ENCODE data around the gene LDLRAD1.
"Not testable (repeated sequence)": the region's sequence is repeated elsewhere in the genome, so short reads cannot be mapped to it uniquely, and the experiment has no call there.

The LDLRAD1 gene

GRCh38 chr1:54010415-54011117 is 7.4 kb downstream of the LDLRAD1 start:
- H3K4me3 Mint-ChIP-seq, result no peak overlapping the region

GRCh38 chr1:54009406-54009805 is 8.6 kb downstream of the LDLRAD1 start:
- Mint-ChIP-seq H3K4me1 (ENCODE audit: low read depth) (no peaks in the 10 kb centered on the region), H3K9me3 (no peaks in the 10 kb centered on the region), H3K36me3 (ENCODE audit: low read depth) (no peaks in the 10 kb centered on the region), H3K27ac (no peak overlapping the region), H3K27me3 (ENCODE audit: low read depth) (peaks cover 3% of the 10 kb centered on the region), H3K4me3 (no peak overlapping the region)
- DNase-seq (ENCODE audit: low spot score), result no peak

More at GRCh38 chr1:54010415-54011117, 7.4 kb downstream of the LDLRAD1 start:
- Mint-ChIP-seq H3K27me3 (ENCODE audit: low read depth) (peaks cover 3% of the 10 kb centered on the region), H3K4me1 (ENCODE audit: low read depth) (no peaks in the 10 kb centered on the region), H3K36me3 (ENCODE audit: low read depth) (no peaks in the 10 kb centered on the region), H3K27ac (no peak overlapping the region), H3K9me3 (no peaks in the 10 kb centered on the region)
- no peak for DNase-seq (ENCODE audit: low spot score)

GRCh38 chr1:54008876-54009275 is 9.1 kb downstream of the LDLRAD1 start:
- no peak overlapping the region for H3K4me3 Mint-ChIP-seq
- H3K27ac Mint-ChIP-seq, result no peak overlapping the region
- H3K4me1 Mint-ChIP-seq (ENCODE audit: low read depth), result no peaks in the 10 kb centered on the region

GRCh38 chr1:54007613-54008012 is 10.4 kb downstream of the LDLRAD1 start:
- Mint-ChIP-seq H3K27me3 (ENCODE audit: low read depth) (peaks cover 3% of the 10 kb centered on the region), H3K4me1 (ENCODE audit: low read depth) (no peaks in the 10 kb centered on the region), H3K4me3 (no peak overlapping the region), H3K27ac (no peak overlapping the region), H3K36me3 (ENCODE audit: low read depth) (no peaks in the 10 kb centered on the region), H3K9me3 (no peaks in the 10 kb centered on the region)
- DNase-seq (ENCODE audit: low spot score), result no peak

More at GRCh38 chr1:54008876-54009275, 9.1 kb downstream of the LDLRAD1 start:
- no peaks in the 10 kb centered on the region for H3K36me3 Mint-ChIP-seq (ENCODE audit: low read depth)
- H3K9me3 Mint-ChIP-seq, result no peaks in the 10 kb centered on the region
- H3K27me3 Mint-ChIP-seq (ENCODE audit: low read depth), result peaks cover 3% of the 10 kb centered on the region
- no peak for DNase-seq (ENCODE audit: low spot score)

- H3K9me3 Mint-ChIP-seq, result no peaks in the 10 kb centered on the region
- no peak for DNase-seq (ENCODE audit: low spot score)
- peaks cover 3% of the 10 kb centered on the region for H3K27me3 Mint-ChIP-seq (ENCODE audit: low read depth)
- no peak overlapping the region for H3K27ac Mint-ChIP-seq
- no peaks in the 10 kb centered on the region for H3K4me1 Mint-ChIP-seq (ENCODE audit: low read depth)
- no peak overlapping the region for H3K4me3 Mint-ChIP-seq
- no peaks in the 10 kb centered on the region for H3K36me3 Mint-ChIP-seq (ENCODE audit: low read depth)
Observed at GRCh38 chr1:54006508-54006907, 11.5 kb downstream of the LDLRAD1 start.

- H3K9me3 Mint-ChIP-seq, result no peaks in the 10 kb centered on the region
- H3K27ac Mint-ChIP-seq, result no peak overlapping the region
- DNase-seq (ENCODE audit: low spot score), result no peak
- H3K27me3 Mint-ChIP-seq (ENCODE audit: low read depth), result peaks cover 3% of the 10 kb centered on the region
- H3K4me1 Mint-ChIP-seq (ENCODE audit: low read depth), result no peaks in the 10 kb centered on the region
- no peaks in the 10 kb centered on the region for H3K36me3 Mint-ChIP-seq (ENCODE audit: low read depth)
- H3K4me3 Mint-ChIP-seq, result no peak overlapping the region
Observed at GRCh38 chr1:54004481-54005049, 13.4 kb downstream of the LDLRAD1 start.

- DNase-seq (ENCODE audit: low spot score); H3K9me3 Mint-ChIP-seq; H3K27ac Mint-ChIP-seq; H3K4me1 Mint-ChIP-seq (ENCODE audit: low read depth); H3K4me3 Mint-ChIP-seq; H3K36me3 Mint-ChIP-seq (ENCODE audit: low read depth); H3K27me3 Mint-ChIP-seq (ENCODE audit: low read depth): not testable (repeated sequence)
Observed at GRCh38 chr1:54003750-54004480, 14.1 kb downstream of the LDLRAD1 start.

GRCh38 chr1:54003249-54003646 is 14.7 kb downstream of the LDLRAD1 start:
- no peak for DNase-seq (ENCODE audit: low spot score)
- H3K4me3 Mint-ChIP-seq, result no peak overlapping the region
- no peaks in the 10 kb centered on the region for H3K9me3 Mint-ChIP-seq
- H3K27me3 Mint-ChIP-seq (ENCODE audit: low read depth), result no peaks in the 10 kb centered on the region
- H3K36me3 Mint-ChIP-seq (ENCODE audit: low read depth), result no peaks in the 10 kb centered on the region
- no peak overlapping the region for H3K27ac Mint-ChIP-seq
- H3K4me1 Mint-ChIP-seq (ENCODE audit: low read depth), result no peaks in the 10 kb centered on the region

- no peak for DNase-seq (ENCODE audit: low spot score)
- Mint-ChIP-seq H3K4me1 (ENCODE audit: low read depth) (no peaks in the 10 kb centered on the region), H3K27ac (no peak overlapping the region), H3K27me3 (ENCODE audit: low read depth) (no peaks in the 10 kb centered on the region), H3K36me3 (ENCODE audit: low read depth) (no peaks in the 10 kb centered on the region), H3K4me3 (no peak overlapping the region), H3K9me3 (no peaks in the 10 kb centered on the region)
Observed at GRCh38 chr1:54002544-54003248, 15.3 kb downstream of the LDLRAD1 start.

- no peaks in the 10 kb centered on the region for H3K27me3 Mint-ChIP-seq (ENCODE audit: low read depth)
- no peaks in the 10 kb centered on the region for H3K36me3 Mint-ChIP-seq (ENCODE audit: low read depth)
- no peak for DNase-seq (ENCODE audit: low spot score)
- no peak overlapping the region for H3K27ac Mint-ChIP-seq
- H3K4me1 Mint-ChIP-seq (ENCODE audit: low read depth), result no peaks in the 10 kb centered on the region
- H3K9me3 Mint-ChIP-seq, result no peaks in the 10 kb centered on the region
- H3K4me3 Mint-ChIP-seq, result no peak overlapping the region
Observed at GRCh38 chr1:54001591-54001990, 16.4 kb downstream of the LDLRAD1 start.

- Mint-ChIP-seq H3K27me3 (ENCODE audit: low read depth) (peaks cover 4% of the 10 kb centered on the region), H3K4me1 (ENCODE audit: low read depth) (no peaks in the 10 kb centered on the region), H3K9me3 (no peaks in the 10 kb centered on the region), H3K27ac (no peak overlapping the region), H3K4me3 (no peak overlapping the region), H3K36me3 (ENCODE audit: low read depth) (no peaks in the 10 kb centered on the region)
- DNase-seq (ENCODE audit: low spot score), result no peak
Observed at GRCh38 chr1:53999920-54000319, 18.1 kb downstream of the LDLRAD1 start.

GRCh38 chr1:53998223-53998622 is 19.8 kb downstream of the LDLRAD1 start:
- Mint-ChIP-seq H3K9me3 (no peaks in the 10 kb centered on the region), H3K4me1 (ENCODE audit: low read depth) (no peaks in the 10 kb centered on the region), H3K4me3 (no peak overlapping the region), H3K27me3 (ENCODE audit: low read depth) (peaks cover 4% of the 10 kb centered on the region), H3K36me3 (ENCODE audit: low read depth) (no peaks in the 10 kb centered on the region), H3K27ac (no peak overlapping the region)
- DNase-seq (ENCODE audit: low spot score), result no peak

GRCh38 chr1:53995683-53996082 is 22.3 kb downstream of the LDLRAD1 start:
- H3K27ac Mint-ChIP-seq, result no peak overlapping the region
- no peaks in the 10 kb centered on the region for H3K4me1 Mint-ChIP-seq (ENCODE audit: low read depth)
- no peaks in the 10 kb centered on the region for H3K36me3 Mint-ChIP-seq (ENCODE audit: low read depth)
- H3K9me3 Mint-ChIP-seq, result no peaks in the 10 kb centered on the region
- H3K4me3 Mint-ChIP-seq, result no peak overlapping the region
- peaks cover 4% of the 10 kb centered on the region for H3K27me3 Mint-ChIP-seq (ENCODE audit: low read depth)
- DNase-seq (ENCODE audit: low spot score), result no peak

GRCh38 chr1:53994516-53994915 is 23.5 kb downstream of the LDLRAD1 start:
- H3K27ac Mint-ChIP-seq; H3K9me3 Mint-ChIP-seq; H3K4me3 Mint-ChIP-seq; H3K4me1 Mint-ChIP-seq (ENCODE audit: low read depth); H3K27me3 Mint-ChIP-seq (ENCODE audit: low read depth); DNase-seq (ENCODE audit: low spot score); H3K36me3 Mint-ChIP-seq (ENCODE audit: low read depth): not testable (repeated sequence)
